A172 (cell line): ENCODE measurements around the gene PSMB3. TPM values are rescaled to one million over a fixed set of nuclear protein-coding genes. Genes with fewer than 3 reads are reported as not detected.
"Not testable (repeated sequence)": the region's sequence is repeated elsewhere in the genome, so short reads cannot be mapped to it uniquely, and the experiment has no call there.

Experiments
- DNase-seq: peaks from one replicate; pipeline ENCODE4 v3.0.0-alpha.2; 2015; ENCODE audit warnings: low spot score
- total RNA-seq: library from RNA; depleted of rRNA; stranded (reverse); fragments of >200 nt; shearing (Covaris generic); gene quantifications from 2 replicates; pipeline ENCODE4 v1.2.3, GENCODE V29; 2014

Gene PSMB3
- total RNA-seq, 1 experiment from 2014 or later = 484 TPM

DNA sequence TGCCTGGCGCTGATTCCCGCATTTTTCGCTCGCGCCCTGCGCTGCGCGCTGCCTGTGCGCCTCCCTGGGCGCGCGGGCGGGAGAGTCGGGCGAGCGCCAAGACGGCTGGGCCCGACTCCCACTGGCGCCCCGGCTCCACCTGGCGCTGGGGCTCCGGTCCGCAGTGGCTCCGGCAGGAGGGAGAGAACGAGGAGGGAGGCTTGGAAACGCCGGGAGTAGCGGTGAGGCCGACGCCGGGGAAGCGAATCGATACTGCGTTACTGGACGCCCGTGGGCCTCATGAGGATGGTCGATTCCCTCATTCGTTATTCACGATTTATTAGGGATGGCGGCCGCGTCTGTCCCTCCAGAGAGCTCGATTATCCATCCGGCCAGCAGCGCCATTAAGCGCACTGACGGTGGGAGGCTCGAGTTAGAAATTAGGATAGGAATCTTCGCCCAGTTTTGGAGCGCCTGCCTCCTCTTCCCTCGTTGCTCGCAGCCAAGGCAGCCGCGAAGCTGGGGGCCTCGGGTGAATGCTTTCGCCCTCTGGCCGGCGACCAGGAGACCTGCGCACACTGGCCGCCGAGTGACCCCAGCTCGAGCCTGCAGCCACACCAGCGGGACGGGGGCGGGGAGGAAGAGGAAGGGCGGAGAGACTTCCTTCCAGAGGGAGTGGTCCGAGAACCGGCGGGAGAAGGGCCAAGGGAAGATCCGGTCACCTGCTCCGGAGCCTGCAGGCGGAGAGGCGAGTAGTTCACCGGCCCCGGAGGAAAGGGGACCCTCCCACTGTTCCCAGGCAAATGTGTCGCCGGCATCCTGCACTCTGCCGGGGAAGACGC, 3.1 kb upstream of the PSMB3 start:
- DNase-seq = peak; percentile 93

DNA sequence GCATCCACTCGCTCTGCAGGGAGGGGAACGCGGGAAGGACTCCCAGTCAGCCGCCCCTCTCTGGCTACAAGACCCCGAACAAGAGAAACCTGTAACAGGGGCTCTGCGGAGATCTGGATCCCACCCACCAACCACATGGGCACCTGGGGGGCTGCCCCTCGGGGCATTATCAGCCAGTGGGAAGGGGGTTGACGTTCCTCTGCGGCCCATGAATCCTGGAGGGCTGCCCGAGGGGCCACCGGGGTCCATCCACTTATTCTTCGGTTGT, 2.6 kb upstream of the PSMB3 start:
- no peak for DNase-seq

DNA sequence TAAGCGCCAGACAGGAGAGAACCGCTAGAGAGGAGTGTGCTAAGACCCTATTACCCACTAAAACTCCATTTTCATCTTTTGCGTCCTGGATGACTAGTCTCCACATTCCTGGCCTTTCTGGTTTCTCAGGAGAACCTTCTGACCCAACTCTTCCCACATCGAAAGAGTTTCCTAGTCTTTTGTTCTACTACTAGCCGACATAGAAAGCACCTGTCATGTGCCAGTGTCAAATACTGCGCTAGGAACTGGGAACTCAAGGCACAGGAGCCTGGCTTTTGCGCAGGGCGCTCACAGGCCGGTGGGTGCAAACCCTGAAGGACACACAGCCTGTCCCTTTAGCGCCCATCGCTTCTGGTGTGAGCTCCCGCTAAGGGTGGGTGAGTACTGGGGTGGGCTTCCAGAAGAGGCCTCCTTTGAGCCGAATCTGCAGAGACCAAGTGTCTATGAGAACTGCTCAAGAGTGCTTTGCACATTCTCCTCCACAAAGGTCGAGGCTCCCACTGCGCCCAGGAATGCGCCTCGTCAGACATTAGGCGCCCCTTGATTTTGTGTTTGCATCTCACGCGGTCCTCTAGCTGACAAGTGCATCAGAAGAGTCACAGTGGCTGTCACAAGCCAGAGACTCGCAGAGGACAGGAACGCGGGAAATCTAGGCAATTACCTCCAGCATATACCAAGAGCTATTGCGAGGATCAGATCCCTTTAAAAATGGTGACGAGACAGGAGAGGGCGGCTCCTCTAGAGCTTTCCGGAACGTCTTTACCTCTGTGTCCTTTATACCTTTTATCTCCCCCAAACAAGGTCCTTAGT, 2.0 kb upstream of the PSMB3 start:
- no peak for DNase-seq

DNA sequence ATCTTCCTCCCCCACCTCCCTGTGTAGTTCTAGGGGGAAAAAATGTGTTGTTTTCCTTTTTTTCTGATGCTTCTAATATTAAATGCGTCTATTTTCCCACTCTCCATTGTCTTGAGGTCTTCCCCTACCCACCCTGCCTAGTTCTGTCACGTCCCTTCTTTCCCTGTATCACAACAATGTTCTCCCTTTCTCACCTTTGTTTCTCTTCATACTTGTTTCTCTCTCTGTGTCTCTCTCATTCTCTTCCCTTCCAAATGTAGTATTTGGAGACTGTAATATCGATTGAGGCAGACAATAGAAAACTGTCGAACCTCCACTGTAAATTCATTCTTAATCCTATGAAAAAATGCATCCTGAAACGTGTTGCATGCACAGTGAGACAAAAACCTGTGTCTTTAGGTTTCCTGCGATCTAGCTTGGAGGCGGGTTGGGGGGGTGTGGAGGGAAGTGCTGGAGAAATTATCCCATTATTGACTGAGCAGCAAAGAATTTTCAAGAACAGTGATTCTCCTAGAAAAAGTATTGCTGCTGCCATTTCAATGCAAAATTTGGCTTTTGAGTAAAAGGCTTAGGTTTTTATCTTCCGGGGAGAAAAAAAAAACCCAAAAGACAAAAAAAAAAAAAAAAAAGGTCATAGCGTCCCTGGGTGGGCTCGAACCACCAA, 1.3 kb upstream of the PSMB3 start:
- no peak for DNase-seq

DNA sequence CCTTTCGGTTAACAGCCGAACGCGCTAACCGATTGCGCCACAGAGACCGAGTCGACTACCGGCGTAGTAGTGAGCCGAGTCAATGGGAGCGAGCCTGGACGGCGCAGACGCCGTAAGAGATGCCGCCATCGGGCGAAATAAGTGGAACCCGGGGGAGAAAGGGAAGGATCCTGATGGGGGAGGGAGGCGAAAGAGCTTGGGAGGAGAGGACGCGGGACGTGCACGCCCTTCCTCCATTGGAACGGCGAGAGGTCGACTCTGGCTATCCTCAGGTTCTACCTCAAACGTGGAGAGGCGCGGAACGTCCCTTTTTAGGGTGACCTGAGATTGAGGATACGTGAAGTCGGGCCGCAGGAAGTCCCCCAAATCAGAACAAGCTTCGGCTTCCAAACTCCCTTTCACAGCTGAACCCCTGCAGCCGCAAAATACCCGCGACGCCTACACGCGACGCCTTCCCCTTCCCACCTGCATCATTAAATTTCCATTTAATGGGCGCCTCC, 683 bp upstream of the PSMB3 start:
- DNase-seq = peak; percentile 82

DNA sequence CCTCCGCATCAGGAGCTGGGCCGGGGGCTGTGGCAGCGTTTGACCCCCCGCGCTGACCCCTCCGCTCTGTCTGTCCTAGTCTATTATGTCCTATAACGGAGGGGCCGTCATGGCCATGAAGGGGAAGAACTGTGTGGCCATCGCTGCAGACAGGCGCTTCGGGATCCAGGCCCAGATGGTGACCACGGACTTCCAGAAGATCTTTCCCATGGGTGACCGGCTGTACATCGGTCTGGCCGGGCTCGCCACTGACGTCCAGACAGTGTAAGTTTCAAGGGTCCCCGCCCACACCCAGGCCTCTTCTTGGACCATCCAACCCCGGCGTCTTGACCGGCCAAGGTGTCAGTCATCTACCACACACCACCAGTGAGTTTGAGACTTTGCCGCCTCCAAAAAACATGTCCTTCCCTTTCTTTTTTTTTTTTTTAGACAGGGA, 548 bp downstream of the PSMB3 start:
- no peak for DNase-seq

DNA sequence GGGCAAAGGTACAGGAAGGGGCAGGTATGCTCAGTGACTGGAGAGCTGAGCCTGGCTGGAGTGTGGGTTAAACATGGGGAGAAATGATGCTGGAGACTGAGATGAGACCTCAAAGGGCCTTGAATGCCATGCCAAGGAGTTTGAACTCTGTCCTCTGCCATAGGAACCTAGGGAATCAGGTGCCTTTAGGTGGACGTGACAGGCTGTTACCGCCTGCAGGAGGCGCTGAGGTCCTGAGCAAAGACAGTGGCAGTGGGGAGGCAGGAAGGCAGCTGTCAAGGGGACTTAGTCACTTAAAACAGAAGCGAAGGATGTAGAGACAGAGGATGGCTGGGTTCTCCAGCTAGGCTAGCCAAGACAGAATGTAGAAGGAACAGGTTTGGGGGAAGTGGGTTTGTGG, 9.1 kb downstream of the PSMB3 start:
- DNase-seq = peak; percentile 31

DNA sequence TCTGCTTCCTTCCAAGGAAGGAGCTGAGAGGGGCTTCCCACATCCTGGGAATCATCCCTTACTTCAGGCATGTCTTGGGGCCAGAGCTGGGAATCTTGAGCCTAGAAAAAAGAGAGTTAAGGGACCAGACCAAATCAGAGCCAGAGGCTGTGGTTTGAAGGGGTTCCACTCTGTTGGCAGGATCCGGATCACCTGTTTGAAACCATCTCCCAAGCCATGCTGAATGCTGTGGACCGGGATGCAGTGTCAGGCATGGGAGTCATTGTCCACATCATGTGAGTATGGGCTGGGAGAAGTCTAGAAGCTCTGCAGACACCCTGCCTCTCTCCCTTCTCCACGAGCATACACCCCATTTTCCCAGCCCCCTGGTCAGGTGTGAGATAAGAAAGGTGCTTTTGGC, 9.7 kb downstream of the PSMB3 start:
- DNase-seq = no peak

DNA sequence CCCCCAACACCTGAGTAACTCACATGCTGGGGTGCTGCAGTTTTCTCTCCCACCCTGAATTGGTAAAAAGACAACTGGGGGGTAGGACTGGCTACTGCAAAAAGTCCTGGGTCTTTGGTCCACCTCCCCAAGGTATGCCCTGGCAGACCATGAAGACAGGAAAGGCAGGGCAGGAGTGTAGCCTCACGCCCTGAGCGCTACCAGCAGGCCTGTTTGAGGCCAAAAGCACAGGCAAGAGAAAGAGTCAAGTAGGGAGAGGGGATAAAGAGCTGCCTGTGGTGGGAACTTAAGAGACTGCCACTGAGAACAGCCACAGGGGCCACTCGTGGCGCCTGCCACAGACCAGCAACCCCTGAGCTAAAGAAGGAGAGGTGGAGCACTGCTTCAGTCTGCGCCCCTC, 13.8 kb downstream of the PSMB3 start:
- no peak for DNase-seq

DNA sequence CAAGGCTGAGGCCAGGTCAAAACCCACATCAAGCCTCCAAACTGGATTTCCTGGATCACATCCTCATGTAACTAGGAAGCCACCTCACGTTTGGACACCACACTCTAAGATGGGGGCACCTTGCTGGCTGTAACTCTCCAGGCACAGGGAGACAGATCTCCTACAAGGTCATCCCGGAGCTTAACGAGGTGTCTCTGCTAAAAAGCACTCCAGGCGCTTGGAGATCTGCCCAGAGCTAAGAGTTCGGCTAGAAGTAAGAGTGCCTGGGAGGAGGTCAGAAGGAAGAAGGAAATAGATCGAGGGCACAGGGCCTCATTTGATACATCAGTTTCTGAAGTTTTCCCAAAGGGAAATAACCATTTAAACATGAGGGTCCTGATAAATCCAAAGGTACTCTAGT, 15.9 kb downstream of the PSMB3 start:
- no peak for DNase-seq

DNA sequence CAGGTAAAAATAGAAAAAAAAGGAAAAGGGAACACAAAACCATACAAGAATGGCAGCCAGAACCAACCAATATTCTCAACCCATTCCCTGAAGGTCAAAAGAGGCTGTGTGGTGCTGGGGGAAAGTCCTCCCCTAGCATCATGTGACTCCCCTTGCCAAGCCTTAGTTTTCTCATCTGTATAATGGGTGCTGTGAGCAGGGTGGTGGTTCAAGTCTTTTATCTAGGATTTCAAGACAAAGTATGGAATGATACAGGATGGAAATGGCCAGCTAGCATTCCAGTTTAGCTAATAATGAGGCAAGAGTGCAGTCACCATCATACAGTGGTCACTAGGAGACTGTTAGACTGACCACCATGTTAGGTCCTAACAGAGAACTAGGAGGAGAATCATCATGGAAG, 20.7 kb downstream of the PSMB3 start:
- DNase-seq = no peak

DNA sequence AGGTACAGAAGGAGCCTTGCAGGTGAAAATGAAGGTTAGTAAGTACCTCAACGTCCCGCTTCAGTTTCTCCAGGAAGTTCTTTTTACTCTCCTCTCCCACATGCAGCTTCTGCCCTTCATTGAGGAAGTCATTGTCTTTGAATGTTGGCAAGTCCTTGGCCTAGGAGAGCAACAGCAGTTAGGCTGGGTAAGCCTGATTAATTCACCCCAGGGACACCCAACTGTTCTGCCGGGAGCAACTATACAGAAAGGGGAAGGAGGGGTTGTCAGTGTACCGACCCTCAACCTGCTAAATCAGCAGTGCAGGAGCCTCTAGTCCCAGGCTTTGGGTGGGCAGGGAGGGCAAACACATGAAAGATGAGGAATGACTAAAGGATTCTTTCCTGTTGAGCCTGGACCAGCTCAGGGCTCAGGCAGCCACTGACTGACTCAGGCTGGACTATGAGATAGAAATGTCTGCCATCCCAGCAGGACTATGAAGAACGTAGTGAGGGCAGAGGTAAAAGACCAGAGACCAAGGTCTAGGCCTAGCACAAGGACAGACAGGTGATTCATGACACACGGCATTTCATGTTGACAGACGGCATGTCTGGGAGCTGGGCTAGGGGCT, 25.2 kb downstream of the PSMB3 start:
- no peak for DNase-seq

DNA sequence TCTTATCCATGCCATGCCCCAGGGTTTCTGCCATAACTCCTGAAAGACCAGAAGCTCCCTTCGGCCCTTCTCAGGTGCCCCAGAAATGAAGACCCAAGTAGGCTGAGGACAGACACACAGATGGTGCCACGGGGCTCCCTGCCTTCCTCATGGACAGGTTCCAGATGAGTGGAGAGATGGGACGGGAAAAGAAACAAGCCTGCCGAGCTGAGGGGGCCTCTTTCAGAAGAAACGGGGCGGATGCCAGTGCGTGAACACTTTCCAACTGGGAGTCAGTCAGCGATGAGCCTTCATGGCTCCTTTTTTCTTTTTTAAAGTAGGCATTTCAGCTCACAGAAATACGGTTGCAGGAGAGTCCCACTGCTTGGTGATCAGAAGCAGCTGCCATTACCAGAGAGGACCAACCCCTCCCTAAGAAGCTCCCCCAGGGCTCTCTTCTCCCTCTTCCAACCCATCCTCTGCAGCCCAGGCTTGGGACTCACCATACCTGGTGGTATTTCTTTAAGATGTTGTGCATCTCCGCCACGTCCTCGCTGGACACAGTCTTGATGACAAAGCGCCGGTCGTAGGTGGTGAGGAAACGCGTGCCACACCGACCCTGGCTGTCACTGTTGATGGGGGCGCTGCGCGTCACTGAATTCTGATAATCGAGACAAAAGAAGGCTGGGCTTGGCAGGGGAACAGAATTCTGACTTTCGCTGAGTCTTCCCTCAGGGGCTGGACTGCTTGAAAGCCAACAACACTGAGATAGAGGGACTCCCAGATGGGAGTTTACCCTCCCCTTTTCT, 27.6 kb downstream of the PSMB3 start:
- DNase-seq = no peak

DNA sequence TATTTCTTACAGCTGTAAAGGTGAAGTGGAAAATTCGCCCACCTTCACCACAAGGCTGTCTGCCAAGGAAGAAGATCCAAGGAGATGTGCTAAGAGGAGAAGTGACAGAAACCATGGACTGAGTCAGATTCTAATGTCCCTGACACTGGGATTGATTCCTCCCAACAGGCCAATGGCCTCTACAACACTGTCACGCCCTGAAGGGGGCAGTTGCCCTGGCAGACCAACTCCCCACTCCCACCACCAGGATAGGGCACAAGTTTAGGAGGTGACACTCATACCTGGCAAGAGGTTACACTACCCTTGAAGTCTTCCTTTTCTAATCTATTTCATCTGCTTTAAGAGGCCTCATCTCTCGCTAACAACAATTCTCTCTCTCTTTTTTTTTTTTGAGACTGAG, 30.7 kb downstream of the PSMB3 start:
- DNase-seq = no peak

DNA sequence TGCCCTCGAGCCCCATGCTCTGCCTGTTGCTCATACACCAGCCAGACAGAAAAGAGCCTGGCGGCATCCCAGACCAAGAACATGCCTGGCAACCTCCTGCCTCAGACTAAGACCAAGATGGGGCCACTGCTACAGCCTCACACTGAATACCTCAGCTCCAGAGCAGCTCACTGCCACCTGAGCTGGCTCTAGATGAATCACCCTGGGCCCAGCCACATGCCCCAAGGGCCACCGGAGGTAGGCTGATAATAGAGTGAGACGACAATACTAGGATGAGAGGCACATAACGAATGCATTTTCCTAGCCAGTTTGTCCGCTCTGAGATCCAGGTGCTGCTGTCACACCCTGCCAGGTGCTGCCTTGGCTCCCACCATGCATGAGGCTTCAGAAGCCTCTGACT, 33.8 kb downstream of the PSMB3 start:
- no peak for DNase-seq

DNA sequence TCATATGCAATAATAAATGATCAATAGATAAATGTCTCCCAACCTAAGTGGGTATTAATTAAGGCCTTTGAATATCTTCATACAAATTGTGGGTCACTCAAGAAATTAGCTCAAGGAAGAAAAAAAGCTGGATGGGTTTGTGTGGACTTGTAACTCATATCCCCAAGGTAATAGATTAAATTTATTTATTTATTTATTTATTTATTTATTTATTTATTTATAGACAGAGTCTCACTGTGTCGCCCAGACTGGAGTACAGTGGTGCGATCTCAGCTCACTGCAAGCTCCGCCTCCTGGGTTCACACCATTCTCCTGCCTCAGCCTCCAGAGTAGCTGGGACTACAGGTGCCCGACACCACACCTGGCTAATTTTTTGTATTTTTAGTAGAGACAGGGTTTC, 35.5 kb downstream of the PSMB3 start:
- not testable (repeated sequence) for DNase-seq

DNA sequence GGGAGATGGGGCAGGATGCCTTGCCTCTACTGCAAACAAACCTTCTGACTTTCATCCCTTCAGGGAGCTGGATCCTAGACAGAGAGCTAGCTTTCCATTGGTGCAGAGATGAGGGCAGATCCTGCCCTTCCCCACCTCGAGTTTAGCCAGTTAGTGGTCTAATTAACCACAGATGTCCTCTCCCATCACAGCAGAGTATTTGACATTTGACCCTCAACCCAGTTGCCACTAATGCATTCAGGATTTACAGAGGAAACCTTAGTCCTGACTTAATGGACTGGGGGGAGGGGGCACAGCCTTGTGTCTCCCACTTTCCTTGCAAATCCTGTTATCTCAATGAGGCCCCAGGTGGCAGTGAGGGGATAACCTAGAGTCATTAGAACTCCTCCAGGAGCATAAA, 36.6 kb downstream of the PSMB3 start:
- DNase-seq = no peak

DNA sequence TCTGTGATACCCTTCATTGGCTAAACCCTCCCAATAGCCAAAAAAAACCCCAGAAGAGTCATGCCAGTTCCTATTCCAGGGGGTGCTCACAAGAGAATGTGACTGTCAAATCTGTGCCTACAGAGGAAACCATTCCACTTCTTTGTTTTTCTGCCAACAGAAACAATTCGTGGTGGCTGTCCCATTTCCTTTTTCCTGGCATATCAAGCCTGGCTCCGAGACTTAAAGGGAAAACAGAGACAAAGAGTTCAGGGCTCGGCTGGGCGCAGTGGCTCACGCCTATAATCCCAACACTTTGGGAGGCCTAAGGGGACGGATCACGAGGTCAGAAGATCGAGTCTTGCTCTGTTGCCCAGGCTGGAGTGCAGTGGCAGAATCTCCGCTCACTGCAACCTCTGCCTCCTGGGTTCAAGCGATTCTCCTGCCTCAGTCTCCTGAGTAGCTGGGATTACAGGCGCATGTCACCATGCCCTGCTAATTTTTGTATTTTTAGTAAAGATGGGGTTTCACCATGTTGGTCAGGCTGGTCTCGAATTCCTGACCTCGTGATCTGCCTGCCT, 37.7 kb downstream of the PSMB3 start:
- DNase-seq = peak; percentile 33

DNA sequence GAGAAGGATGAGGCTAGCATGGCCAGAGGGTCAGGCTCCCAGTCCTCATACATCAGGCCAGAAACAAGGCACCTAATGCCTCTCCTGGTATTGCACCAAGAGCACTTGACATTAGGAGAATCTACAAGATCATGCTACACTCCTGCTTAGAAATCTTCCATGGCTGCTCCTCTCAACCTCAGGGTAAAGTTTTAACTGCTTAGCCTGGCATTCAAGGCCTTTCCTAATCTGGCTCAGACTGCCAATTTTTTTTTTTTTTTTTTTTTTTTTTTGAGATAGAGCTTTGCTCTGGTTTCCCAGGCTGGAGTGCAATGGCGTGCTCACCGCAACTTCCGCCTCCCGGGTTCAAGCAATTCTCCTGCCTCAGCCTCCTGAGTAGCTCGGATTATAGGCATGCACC, 38.6 kb downstream of the PSMB3 start:
- DNase-seq = no peak

DNA sequence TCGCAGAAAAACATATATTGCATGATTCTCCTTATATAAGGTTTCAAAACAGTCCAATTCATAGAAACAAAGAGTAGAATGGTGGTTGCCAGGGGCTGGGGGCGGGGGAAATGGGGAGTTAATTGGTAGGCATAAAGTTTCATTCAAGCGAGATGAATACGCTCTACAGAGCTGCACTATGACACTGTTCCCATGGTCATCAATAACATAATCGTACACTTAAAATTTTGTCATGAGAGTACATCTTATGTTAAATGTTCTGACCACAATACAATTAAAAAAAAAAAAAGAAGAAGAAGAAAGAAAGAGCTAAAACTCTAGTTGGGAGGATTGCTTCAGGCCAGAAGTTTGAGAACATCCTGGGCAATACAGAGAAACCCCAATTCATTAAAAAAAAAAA, 41.7 kb downstream of the PSMB3 start:
- DNase-seq = no peak
